CD8-positive, alpha-beta memory T cell (primary cell): ENCODE data around the gene NPLOC4. TPM values are rescaled to one million over a fixed set of nuclear protein-coding genes. Genes with fewer than 3 reads are reported as not detected.
"Not testable (repeated sequence)": the region's sequence is repeated elsewhere in the genome, so short reads cannot be mapped to it uniquely, and the experiment has no call there.

ENCODE experiments used
- CTCF ChIA-PET: fragments of 350-600 bp; sonication (Branson Sonifier 250); formaldehyde crosslinking; loops from one replicate; lab custom pipeline; 2021; ENCODE audit warnings: antibody characterized with exemption; lab: Charles Lee
- POLR2A ChIA-PET: fragments of 350-600 bp; sonication (Branson Sonifier 250); formaldehyde crosslinking; loops from one replicate; lab custom pipeline; 2021; ENCODE audit warnings: antibody characterized with exemption; lab: Charles Lee
- DNase-seq, 5 donors: peaks; one replicate each; pipeline versions ENCODE4 v3.0.0 to v3.0.0-alpha.2; 2020 to 2022; ENCODE audit warnings: mixed read lengths in 1 of 5
- H3K27ac ChIP-seq: one replicate; pipeline ENCODE4 v1.7.0; 2013; ENCODE audit warnings: low read depth, mild to moderate bottlenecking, low read length, moderate library complexity
- H3K27me3 ChIP-seq: 2 replicates; pipeline ENCODE4 v1.7.0; 2013; ENCODE audit warnings: low read length, mild to moderate bottlenecking; ENCODE audit not compliant: insufficient read depth, poor library complexity, severe bottlenecking
- H3K36me3 ChIP-seq: 2 replicates; pipeline ENCODE4 v1.7.0; 2013; ENCODE audit warnings: mild to moderate bottlenecking, low read length, moderate library complexity; ENCODE audit not compliant: insufficient read depth
- H3K4me1 ChIP-seq: 2 replicates; pipeline ENCODE4 v1.7.0; 2013; ENCODE audit warnings: mild to moderate bottlenecking, low read length, moderate library complexity; ENCODE audit not compliant: insufficient read depth
- H3K4me3 ChIP-seq: 2 replicates; pipeline ENCODE4 v1.7.0; 2013; ENCODE audit warnings: mild to moderate bottlenecking, low read length
- H3K9me3 ChIP-seq: 2 replicates; pipeline ENCODE4 v1.7.0; 2013; ENCODE audit warnings: mild to moderate bottlenecking, low read length
- H3K27ac Mint-ChIP-seq, 8 donors: one replicate each; pipeline ENCODE4 v1.8.0; 2020 to 2021; ENCODE audit warnings: mixed read lengths in 8 of 8, mild to moderate bottlenecking in 6 of 8, inconsistent platforms in 3 of 8, moderate library complexity in 3 of 8
- H3K27me3 Mint-ChIP-seq, 2 donors: one replicate each; pipeline ENCODE4 v1.8.0; 2020 to 2021; ENCODE audit warnings: mixed read lengths in 2 of 2, mild to moderate bottlenecking in 1 of 2, moderate library complexity in 1 of 2
- H3K36me3 Mint-ChIP-seq, 3 donors: one replicate each; pipeline ENCODE4 v1.8.0; 2020 to 2021; ENCODE audit warnings: mixed read lengths in 3 of 3, inconsistent platforms in 1 of 3, mild to moderate bottlenecking in 1 of 3
- H3K4me1 Mint-ChIP-seq, 3 donors: one replicate each; pipeline ENCODE4 v1.8.0; 2020 to 2021; ENCODE audit warnings: mixed read lengths in 3 of 3, inconsistent platforms in 1 of 3, mild to moderate bottlenecking in 1 of 3
- H3K4me3 Mint-ChIP-seq, 7 donors: one replicate each; pipeline ENCODE4 v1.8.0; 2020 to 2021; ENCODE audit warnings: mixed read lengths in 7 of 7, mild to moderate bottlenecking in 6 of 7, moderate library complexity in 4 of 7, inconsistent platforms in 2 of 7
- H3K9me3 Mint-ChIP-seq, 5 donors: one replicate each; pipeline ENCODE4 v1.8.0; 2020 to 2022; ENCODE audit warnings: mixed read lengths in 5 of 5, mild to moderate bottlenecking in 3 of 5, moderate library complexity in 2 of 5, inconsistent platforms in 1 of 5
- polyA plus RNA-seq: library from polyadenylated mRNA; unstranded; fragments of 300-500 nt; fragmentation: Illumina TruSeq; gene quantifications from one replicate; pipeline ENCODE4 v1.2.3, GENCODE V29; 2021
- total RNA-seq, 2 experiments: library from RNA; stranded (reverse); gene quantifications; one replicate each; pipeline ENCODE4 v1.2.3, GENCODE V29; 2021

NPLOC4 gene
- total and polyA plus RNA-seq, 3 experiments from 2014 or later = 63.1 to 126 (median 125) TPM

DNA sequence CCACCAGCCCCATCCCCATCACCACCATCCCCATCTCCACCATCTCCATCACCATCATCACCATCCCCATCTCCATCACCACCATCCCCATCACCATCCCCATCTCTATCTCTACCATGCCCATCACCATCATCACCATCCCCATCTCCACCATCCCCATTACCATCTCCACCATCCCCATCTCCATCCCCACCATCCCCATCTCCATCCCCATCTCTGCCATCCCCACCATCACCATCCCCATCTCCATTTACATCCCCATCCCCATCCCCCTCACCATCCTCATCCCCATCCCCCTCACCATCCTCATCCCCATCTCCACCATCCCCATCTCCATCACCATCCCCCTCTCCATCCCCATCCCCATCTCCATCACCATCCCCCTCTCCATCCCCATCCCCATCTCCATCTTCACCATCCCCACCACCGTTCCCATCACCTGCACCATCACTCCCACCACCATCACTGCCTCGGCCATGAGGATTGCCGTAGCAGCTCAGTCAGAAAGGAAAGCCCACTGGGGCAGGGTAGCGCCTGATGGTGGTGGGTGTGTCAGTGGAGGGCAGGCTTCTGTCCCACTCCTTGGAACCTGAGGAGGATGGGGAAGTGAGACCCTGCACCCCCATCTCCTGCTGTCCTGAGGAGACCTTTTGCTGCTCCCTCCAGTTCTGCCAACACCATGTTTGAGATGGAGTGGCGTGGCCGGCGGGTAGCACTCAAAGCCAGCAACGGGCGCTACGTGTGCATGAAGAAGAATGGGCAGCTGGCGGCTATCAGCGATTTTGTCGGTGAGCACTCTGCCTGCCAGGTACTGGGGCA lies 101.2 kb downstream of the NPLOC4 start:
- H3K9me3 ChIP-seq = no peaks in the 10 kb centered on the region
- Mint-ChIP-seq H3K9me3 (no peaks in the 10 kb centered on the region), H3K4me1 (peaks cover 0 to 1% (median 0%) of the 10 kb centered on the region in 3 donors), H3K27me3 (peaks cover 5 to 20% of the 10 kb centered on the region in 2 donors), H3K27ac (peak overlapping the region in 1 of 8 donors; percentile 39), H3K4me3 (no peak overlapping the region), H3K36me3 (peaks cover 0 to 9% (median 2%) of the 10 kb centered on the region in 3 donors)
- no peak for DNase-seq
- H3K36me3 ChIP-seq = no peaks in the 10 kb centered on the region
- no peaks in the 10 kb centered on the region for H3K4me1 ChIP-seq
- H3K27me3 ChIP-seq = peaks cover 6% of the 10 kb centered on the region
- ChIA-PET CTCF (no interaction called here), POLR2A (interaction anchor here (0.8 kb wide), 1 partner anchor 16 kb away, joined by 3 read pairs; no protein-coding TSS in a partner anchor)
- H3K4me3 ChIP-seq = no peak overlapping the region
- no peak overlapping the region for H3K27ac ChIP-seq

DNA sequence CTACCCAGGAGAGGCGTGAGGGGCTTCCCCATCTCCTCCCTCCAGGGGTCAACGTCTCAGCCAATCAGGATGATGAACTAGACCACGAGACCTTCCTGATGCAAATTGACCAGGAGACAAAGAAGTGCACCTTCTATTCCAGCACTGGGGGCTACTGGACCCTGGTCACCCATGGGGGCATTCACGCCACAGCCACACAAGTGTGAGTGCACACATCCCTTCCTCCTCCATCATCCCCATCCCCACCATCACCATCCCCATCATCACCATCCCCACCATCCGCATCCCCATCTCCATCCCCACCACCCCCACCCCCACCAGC lies 101.9 kb downstream of the NPLOC4 start:
- CTCF ChIA-PET = no interaction called here
- H3K4me1 Mint-ChIP-seq = peaks cover 0 to 1% (median 0%) of the 10 kb centered on the region in 3 donors
- H3K4me3 Mint-ChIP-seq = no peak overlapping the region
- POLR2A ChIA-PET = no interaction called here
- H3K27me3 Mint-ChIP-seq = peaks cover 5 to 20% of the 10 kb centered on the region in 2 donors
- no peak overlapping the region for H3K27ac Mint-ChIP-seq
- peaks cover 0 to 4% (median 2%) of the 10 kb centered on the region in 3 donors for H3K36me3 Mint-ChIP-seq
- H3K4me3 ChIP-seq = no peak overlapping the region
- H3K4me1 ChIP-seq = no peaks in the 10 kb centered on the region
- no peaks in the 10 kb centered on the region for H3K9me3 Mint-ChIP-seq
- H3K27me3 ChIP-seq = peaks cover 6% of the 10 kb centered on the region
- H3K9me3 ChIP-seq = no peaks in the 10 kb centered on the region
- H3K36me3 ChIP-seq = no peaks in the 10 kb centered on the region
- no peak for DNase-seq
- no peak overlapping the region for H3K27ac ChIP-seq

DNA sequence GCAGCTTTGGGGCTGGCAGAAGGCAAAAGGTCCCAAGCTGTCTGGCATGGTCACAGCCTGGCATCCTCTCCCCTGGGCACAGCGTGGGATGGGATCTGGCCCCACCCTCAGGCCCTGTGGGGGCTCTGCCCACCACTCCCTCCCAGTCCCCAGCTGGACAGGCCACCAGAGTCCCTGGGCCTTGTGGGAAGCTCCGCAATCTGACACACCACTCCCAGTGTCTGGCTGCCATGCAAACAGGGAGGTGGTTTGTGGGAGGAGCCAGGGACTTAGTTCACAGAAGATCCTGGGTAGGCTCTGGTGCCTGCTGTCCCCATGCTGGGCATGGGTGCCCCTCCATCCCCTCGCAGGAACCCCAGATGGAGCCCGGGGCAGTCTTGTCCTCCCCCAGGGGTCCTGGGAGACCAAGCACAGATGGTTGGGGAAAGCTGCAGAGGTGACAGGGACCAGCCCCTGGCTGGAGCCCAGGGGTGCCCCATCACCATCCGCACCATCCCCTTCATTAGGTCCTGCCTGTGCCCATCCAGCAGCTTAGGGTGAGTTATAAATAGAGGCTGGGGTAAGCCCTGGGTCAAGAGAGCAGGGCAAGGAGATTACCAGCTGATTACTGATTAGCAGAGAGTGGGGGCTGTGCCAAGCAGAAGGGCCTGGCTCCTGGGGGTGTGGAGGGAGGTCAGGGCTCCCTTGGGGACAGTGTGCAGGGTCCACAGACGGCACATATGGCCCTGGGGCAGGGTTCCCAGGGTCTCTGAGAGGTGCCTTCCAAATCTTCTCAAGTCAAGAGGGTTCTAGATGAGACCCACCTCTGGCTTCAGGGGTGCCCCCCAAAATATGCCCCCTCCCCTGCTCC lies 102.5 kb downstream of the NPLOC4 start:
- Mint-ChIP-seq H3K36me3 (peaks cover 0 to 2% (median 2%) of the 10 kb centered on the region in 3 donors), H3K4me3 (no peak overlapping the region), H3K27ac (no peak overlapping the region), H3K4me1 (peaks cover 0 to 1% (median 0%) of the 10 kb centered on the region in 3 donors), H3K27me3 (peaks cover 5 to 20% of the 10 kb centered on the region in 2 donors), H3K9me3 (no peaks in the 10 kb centered on the region)
- no peak for DNase-seq
- Histone ChIP-seq H3K9me3 (no peaks in the 10 kb centered on the region), H3K36me3 (no peaks in the 10 kb centered on the region), H3K4me3 (no peak overlapping the region), H3K4me1 (no peaks in the 10 kb centered on the region), H3K27ac (no peak overlapping the region), H3K27me3 (peaks cover 6% of the 10 kb centered on the region)
- POLR2A ChIA-PET = interaction anchor here (0.5 kb wide), 1 partner anchor 15 kb away, joined by 3 read pairs; no protein-coding TSS in a partner anchor
- CTCF ChIA-PET = interaction anchor here (1.3 kb wide), 1 partner anchor 16 kb away, joined by 3 read pairs; no protein-coding TSS in a partner anchor

DNA sequence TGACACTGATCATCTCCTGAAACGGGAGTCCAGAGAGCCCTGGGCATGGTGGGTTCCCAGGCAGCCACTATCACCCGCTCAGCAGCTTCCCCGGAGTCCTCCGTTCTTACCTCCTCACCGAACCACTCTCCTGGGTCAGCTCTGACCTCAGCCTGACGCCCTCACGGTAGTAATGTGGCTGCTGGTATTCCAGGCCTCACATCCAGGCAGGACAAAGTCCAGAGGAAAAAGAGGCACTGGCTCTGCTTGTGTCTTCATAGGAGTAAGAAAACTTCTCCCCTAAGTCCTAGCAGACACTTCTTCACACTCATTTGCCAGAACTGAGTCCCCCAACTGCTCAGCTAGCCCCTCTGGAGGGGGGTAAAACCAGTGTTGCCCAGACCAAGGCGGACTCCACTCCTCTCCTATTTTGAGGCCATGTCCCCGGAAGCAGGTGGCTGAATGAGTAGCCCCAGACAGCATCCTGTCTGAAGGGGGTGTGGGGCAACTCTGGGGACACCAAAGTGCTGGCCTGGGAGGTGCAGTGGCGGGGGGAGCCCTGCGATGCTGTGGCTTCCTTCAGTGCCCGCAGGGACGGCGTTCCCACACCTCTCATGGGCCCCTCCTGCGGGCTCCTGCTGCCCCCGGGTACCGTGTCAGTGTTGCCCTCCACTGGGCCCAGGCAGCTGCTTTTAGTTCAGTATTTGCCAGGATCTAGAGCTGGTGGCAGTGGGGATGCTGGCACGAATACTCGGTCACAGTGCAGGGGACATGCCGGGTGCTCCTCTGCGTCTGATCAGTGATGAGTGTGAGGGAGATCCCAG lies 103.4 kb downstream of the NPLOC4 start:
- H3K4me3 ChIP-seq = no peak overlapping the region
- Mint-ChIP-seq H3K9me3 (no peaks in the 10 kb centered on the region), H3K27ac (peak overlapping the region in 1 of 8 donors; percentile 21), H3K36me3 (peaks cover 0 to 2% (median 2%) of the 10 kb centered on the region in 3 donors), H3K4me3 (no peak overlapping the region), H3K27me3 (peaks cover 5 to 20% of the 10 kb centered on the region in 2 donors), H3K4me1 (peaks cover 0 to 1% (median 0%) of the 10 kb centered on the region in 3 donors)
- H3K4me1 ChIP-seq = no peaks in the 10 kb centered on the region
- no peaks in the 10 kb centered on the region for H3K9me3 ChIP-seq
- H3K36me3 ChIP-seq = no peaks in the 10 kb centered on the region
- CTCF ChIA-PET = interaction anchor here (1.3 kb wide), 1 partner anchor 15 kb away, joined by 3 read pairs; no protein-coding TSS in a partner anchor
- H3K27me3 ChIP-seq = peaks cover 6% of the 10 kb centered on the region
- POLR2A ChIA-PET = no interaction called here
- H3K27ac ChIP-seq = no peak overlapping the region
- no peak for DNase-seq

DNA sequence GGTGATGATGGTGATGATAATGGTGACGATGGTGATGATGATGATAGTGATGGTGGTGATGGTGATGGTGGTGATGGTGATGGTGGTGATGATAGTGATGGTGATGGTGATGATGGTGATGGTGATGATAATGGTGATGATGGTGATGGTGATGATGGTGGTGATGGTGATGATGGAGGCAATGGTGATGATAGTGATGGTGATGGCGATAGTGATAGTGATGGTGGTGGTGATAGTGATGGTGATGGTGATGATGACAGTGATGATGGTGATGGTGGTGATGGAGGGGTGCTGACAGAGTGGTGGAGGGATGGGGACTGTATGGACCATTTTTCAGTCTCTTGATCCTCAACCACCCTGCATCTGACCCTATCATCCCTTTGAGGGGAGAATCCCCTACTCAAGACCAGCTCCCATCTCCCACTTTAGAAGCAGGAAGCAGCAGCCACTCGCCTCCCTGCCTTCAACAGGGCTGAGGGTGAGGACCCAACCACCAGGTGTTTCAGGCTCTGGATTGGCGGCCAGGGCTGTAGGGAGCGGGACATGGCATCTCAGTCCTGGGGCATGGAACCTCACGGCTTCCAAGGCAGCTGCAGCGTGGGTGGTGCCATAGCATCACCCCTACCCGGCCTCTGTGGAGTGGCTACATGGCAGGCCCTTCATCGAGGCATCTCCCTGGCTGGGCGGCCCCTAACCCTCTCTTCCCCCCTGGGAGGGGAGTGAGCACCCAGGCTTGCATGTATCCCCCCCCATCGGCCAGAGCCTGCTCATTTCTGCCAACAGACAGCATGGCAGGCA lies 104.2 kb downstream of the NPLOC4 start:
- Histone ChIP-seq H3K36me3 (no peaks in the 10 kb centered on the region), H3K4me3 (no peak overlapping the region), H3K4me1 (no peaks in the 10 kb centered on the region), H3K27ac (no peak overlapping the region), H3K9me3 (no peaks in the 10 kb centered on the region), H3K27me3 (peaks cover 6% of the 10 kb centered on the region)
- Mint-ChIP-seq H3K4me3 (no peak overlapping the region), H3K36me3 (no peaks in the 10 kb centered on the region), H3K27ac (no peak overlapping the region), H3K4me1 (peaks cover 0 to 1% (median 0%) of the 10 kb centered on the region in 3 donors), H3K27me3 (peaks cover under 1 to 14% of the 10 kb centered on the region in 2 donors), H3K9me3 (no peaks in the 10 kb centered on the region)
- no peak for DNase-seq
- ChIA-PET POLR2A (no interaction called here), CTCF (interaction anchor here (1.3 kb wide), 1 partner anchor 14 kb away, joined by 3 read pairs; no protein-coding TSS in a partner anchor)

DNA sequence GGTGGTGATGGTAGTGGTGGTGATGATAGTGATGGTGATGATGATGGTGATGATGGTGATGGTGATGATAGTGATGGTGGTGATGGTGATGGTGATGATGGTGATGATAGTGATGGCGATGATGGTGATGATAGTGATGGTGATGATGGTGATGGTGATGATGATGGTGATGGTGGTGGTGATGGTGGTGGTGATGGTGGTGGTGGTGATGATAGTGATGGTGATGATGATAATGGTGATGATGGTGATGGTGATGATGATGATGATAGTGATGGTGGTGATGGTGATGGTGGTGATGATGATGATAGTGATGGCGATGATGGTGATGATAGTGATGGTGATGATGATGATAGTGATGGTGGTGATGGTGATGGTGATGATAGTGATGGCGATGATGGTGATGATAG lies 104.9 kb downstream of the NPLOC4 start:
- H3K9me3 ChIP-seq, H3K36me3 ChIP-seq, H3K4me1 ChIP-seq, H3K4me1 Mint-ChIP-seq, H3K4me3 Mint-ChIP-seq, H3K27me3 ChIP-seq, H3K4me3 ChIP-seq, H3K9me3 Mint-ChIP-seq, POLR2A ChIA-PET, DNase-seq, H3K27ac Mint-ChIP-seq, H3K27ac ChIP-seq, CTCF ChIA-PET, H3K36me3 Mint-ChIP-seq: not testable (repeated sequence)
- peaks cover 0 to 11% of the 10 kb centered on the region in 2 donors for H3K27me3 Mint-ChIP-seq

DNA sequence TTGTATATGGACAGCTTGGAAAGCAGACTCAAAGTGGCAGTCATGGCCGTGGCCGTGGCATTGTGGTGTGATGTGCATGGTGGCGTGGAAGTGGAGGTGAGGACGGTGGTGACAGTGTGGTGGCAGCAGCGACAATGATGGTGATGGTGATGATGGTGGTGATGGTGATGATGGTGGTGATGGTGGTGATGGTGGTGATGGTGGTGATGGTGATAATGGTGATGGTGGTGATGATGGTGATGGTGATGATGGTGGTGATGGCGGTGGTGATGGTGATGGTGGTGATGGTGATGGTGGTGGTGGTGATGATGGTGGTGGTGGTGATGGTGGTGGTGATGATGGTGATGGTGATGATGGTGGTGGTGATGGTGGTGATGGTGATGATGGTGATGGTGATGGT lies 105.9 kb downstream of the NPLOC4 start:
- H3K27ac ChIP-seq, H3K4me1 Mint-ChIP-seq, H3K4me3 ChIP-seq, CTCF ChIA-PET, POLR2A ChIA-PET, DNase-seq, H3K9me3 Mint-ChIP-seq, H3K36me3 ChIP-seq, H3K9me3 ChIP-seq, H3K27ac Mint-ChIP-seq, H3K27me3 ChIP-seq, H3K36me3 Mint-ChIP-seq, H3K4me3 Mint-ChIP-seq, H3K4me1 ChIP-seq: not testable (repeated sequence)
- H3K27me3 Mint-ChIP-seq = peaks cover 0 to 12% of the 10 kb centered on the region in 2 donors
